Activated CD4-positive, CD25-positive, alpha-beta regulatory T cell (primary cell): ENCODE results near the gene RABGGTB.
"Not testable (repeated sequence)": the region's sequence is repeated elsewhere in the genome, so short reads cannot be mapped to it uniquely, and the experiment has no call there.

ENCODE experiments used
- DNase-seq, 4 experiments: peaks; one replicate each; lab custom pipeline; 2025; lab: John Stamatoyannopoulos, UW

The RABGGTB gene

GRCh38 chr1:75785983-75786853 lies at the start of gene RABGGTB:
Gene RABGGTB, plus strand, starts transcription at chr1:75786256. Its CDS starts 16 bp downstream, at chr1:75786272.
- peak; percentile 78 to 89 (median 82) for DNase-seq

- DNase-seq, result no peak
These were observed 43.9 kb upstream of the RABGGTB start for GRCh38 chr1:75742047-75742625.

GRCh38 chr1:75745276-75745675 lies 40.8 kb upstream of the RABGGTB start:
- DNase-seq, result no peak

GRCh38 chr1:75757210-75757609 lies 28.8 kb upstream of the RABGGTB start:
- not testable (repeated sequence) for DNase-seq

DNA sequence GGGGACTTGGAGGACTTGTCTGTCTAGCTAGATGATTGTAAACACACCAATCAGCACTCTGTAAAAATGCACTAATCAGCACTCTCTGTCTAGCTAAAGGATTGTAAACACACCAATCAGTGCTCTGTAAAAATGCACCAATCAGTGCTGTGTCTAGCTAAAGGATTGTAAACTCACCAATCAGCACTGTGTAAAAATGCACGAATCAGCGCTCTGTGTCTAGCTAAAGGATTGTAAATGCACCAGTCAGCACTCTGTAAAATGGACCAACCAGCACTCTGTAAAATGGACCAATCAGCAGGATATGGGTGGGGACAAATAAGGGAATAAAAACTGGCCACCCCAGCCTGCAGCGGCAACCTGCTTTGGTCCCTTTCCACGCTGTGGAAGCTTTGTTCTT lies 27.5 kb upstream of the RABGGTB start:
- not testable (repeated sequence) for DNase-seq

DNA sequence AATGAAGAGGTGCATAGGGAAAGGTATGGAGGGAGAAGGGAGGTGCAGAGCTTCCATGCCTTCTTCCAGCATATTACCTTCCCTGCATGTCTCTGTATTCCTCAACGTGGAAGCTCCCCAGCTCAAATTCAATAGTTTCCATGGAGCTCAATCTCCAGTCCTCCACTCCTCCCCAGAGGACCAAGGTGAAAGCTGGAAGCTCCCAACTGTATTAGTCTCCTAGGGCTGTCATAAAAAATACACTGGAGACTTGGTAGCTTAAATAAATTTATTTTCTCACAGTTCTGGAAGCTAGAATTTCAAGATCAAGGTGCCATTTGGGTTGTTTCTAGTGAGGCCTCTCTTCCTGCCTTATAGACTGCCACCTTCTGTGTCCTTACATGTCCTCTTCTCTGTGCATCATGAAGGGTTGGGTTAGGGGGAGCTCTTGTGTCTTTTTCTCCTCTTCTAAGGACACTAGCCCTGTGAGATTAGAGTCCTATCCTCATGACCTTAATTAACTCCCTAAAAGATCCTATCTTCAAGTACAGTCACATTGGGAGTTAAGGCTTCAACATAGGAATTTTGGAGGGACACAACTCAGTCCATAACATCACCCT lies 21.9 kb upstream of the RABGGTB start:
- DNase-seq, result no peak

GRCh38 chr1:75765697-75766355 lies 20.2 kb upstream of the RABGGTB start:
- DNase-seq, result no peak

DNA sequence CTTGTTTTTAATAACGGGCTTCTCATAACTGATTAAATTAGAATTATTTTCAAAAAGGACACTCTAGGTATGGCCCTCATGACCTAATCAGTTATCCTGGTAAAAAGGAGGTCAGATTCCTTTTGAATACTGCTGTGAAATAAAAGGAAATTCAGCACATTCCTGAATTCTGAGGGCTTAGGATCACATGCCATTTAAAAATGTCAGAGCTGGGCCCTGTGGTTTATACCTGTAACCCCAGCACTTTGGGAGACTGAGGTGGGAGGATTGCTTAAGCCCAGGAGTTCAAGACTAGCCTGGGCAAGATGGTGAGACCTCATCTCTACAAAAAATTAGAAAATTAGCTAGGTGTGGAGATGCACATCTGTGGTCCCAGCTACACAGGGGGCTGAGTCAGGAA lies 18.0 kb upstream of the RABGGTB start:
- DNase-seq, result no peak

GRCh38 chr1:75770761-75771160 lies 15.3 kb upstream of the RABGGTB start:
- no peak for DNase-seq

DNA sequence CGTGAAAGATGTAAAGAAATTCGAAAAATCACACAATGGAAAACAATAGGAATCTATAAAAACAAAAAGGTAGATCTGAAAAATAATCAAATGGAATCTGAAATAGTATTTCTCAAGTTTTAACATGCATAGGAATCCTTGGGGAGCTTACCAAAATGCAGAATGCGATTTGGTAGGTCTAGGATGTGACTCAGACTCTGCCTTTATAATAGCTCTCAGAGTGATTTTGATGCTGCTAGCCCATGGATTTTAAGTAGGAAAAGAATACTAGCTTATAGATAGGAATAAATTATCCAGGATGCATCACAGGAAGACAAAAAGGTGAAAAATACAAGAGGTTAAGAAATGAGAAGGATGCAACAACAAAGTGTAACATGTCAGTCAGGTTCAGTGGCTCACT lies 14.1 kb upstream of the RABGGTB start:
- DNase-seq, result no peak

GRCh38 chr1:75777812-75778211 lies 8.2 kb upstream of the RABGGTB start:
- DNase-seq, result not testable (repeated sequence)

DNA sequence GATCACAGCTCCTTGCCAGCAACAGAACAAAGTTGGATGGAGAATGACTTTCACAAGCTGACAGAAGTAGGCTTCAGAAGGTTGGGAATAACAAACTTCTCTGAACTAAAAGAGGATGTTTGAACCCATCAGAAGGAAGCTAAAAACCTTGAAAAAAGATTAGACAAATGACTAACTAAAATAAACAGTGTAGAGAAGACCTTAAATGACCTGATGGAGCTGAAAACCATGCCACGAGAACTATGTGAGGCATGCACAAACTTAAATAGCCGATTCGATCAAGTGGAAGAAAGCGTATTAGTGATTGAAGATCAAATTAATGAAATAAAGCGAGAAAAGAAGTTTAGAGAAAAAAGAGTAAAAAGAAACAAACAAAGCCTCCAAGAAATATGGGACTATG lies 7.4 kb upstream of the RABGGTB start:
- not testable (repeated sequence) for DNase-seq

GRCh38 chr1:75780183-75780582 lies 5.9 kb upstream of the RABGGTB start:
- DNase-seq, result not testable (repeated sequence)

- DNase-seq, result not testable (repeated sequence)
These were observed 2.1 kb upstream of the RABGGTB start for GRCh38 chr1:75783920-75784319.

GRCh38 chr1:75785320-75785982 lies 605 bp upstream of the RABGGTB start:
- no peak for DNase-seq

DNA sequence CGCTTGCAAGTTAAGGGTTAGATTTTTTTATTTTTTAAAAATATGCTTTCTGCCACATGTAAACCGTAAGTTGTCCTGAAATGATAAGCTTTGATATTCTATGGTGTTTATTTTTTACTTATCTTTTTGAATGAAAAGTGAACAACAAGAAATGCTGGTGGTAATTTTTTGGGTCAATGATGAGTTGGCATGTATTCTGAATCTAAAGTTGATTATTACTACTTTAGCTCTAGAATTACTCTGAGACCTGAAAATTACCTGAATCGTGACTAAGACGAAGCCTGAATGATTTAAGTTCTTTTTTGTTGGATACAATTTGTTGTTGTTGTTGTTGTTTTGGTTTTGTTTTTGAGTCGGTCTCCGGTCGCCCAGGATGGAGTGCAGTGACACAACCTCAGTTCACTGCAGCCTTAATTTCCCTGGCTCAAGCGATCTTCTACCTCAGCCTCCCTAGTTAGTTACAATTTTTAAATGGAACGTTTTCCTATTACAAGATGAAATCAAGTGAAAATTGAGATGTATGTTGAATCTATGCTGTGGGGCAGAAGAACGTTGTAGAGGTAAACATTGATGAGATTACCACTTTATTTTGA lies 941 bp downstream of the RABGGTB start:
- no peak for DNase-seq

DNA sequence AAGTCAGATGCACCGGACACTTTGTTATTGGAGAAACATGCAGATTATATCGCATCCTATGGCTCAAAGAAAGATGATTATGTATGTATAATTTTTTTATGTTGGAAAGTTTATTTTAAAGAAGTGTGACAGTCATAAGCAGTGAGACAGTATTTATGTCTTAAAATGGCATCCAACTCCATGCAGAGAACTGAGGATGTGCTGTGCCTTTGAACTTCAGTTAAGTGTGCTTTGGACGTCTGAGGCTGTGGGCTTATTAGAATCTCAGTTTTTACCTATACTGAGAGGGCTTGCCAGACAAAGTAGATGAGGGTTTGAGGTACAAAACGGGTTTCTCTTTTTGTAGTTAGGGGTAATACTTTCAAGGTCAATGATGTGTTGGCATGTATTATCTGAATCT lies 1.5 kb downstream of the RABGGTB start:
- no peak for DNase-seq

- no peak for DNase-seq
These were observed 3.9 kb downstream of the RABGGTB start for GRCh38 chr1:75789988-75790387.

GRCh38 chr1:75791022-75791421 lies 5.0 kb downstream of the RABGGTB start:
- no peak for DNase-seq

- DNase-seq, result no peak
These were observed 6.0 kb downstream of the RABGGTB start for GRCh38 chr1:75792091-75792490.

- no peak for DNase-seq
These were observed 8.3 kb downstream of the RABGGTB start for GRCh38 chr1:75794382-75794781.
